Astrocyte (in vitro differentiated cells and primary cell): ENCODE measurements around the gene ZNF136. TPM values are rescaled to one million over a fixed set of nuclear protein-coding genes. Genes with fewer than 3 reads are reported as not detected.

Experiments used
- DNase-seq: peaks from one replicate; pipeline ENCODE4 v3.0.0-alpha.2; 2010; ENCODE audit warnings: low read depth
- FAIRE-seq: peaks from 2 replicates; lab custom pipeline; 2011; peaks lifted over from hg19 to GRCh38; lab: Jason Lieb, UNC
- H2AFZ ChIP-seq: 2 replicates; pipeline ENCODE4 v1.6.0; 2012; ENCODE audit warnings: low read depth, low read length, inconsistent platforms
- H3K27ac ChIP-seq: 2 replicates; pipeline ENCODE4 v1.5.1; 2011; ENCODE audit warnings: low read depth, low read length, inconsistent platforms
- H3K27me3 ChIP-seq: 2 replicates; pipeline ENCODE4 v1.6.0; 2011; ENCODE audit warnings: low read length, inconsistent platforms; ENCODE audit not compliant: insufficient read depth
- H3K36me3 ChIP-seq: 2 replicates; pipeline ENCODE4 v1.5.1; 2011; ENCODE audit warnings: low read length, inconsistent platforms; ENCODE audit not compliant: insufficient read depth
- H3K4me1 ChIP-seq: 2 replicates; pipeline ENCODE4 v1.5.1; 2011; ENCODE audit warnings: low read length, inconsistent platforms; ENCODE audit not compliant: insufficient read depth
- H3K4me2 ChIP-seq: 2 replicates; pipeline ENCODE4 v1.6.0; 2012; ENCODE audit warnings: low read length, inconsistent platforms
- H3K4me3 ChIP-seq: 2 replicates; pipeline ENCODE4 v1.5.1; 2011; ENCODE audit warnings: low read depth, mild to moderate bottlenecking, low read length, inconsistent platforms; ENCODE audit not compliant: insufficient read depth
- H3K79me2 ChIP-seq: 2 replicates; pipeline ENCODE4 v1.6.0; 2012; ENCODE audit warnings: mild to moderate bottlenecking, low read length, inconsistent platforms; ENCODE audit not compliant: insufficient read depth
- H3K9ac ChIP-seq: 2 replicates; pipeline ENCODE4 v1.6.0; 2012; ENCODE audit warnings: mild to moderate bottlenecking, low read length, inconsistent platforms
- H3K9me3 ChIP-seq: 2 replicates; pipeline ENCODE4 v1.5.1; 2012; ENCODE audit warnings: low read depth, mild to moderate bottlenecking, low read length, inconsistent platforms; ENCODE audit not compliant: insufficient read depth
- H4K20me1 ChIP-seq: 2 replicates; pipeline ENCODE4 v1.6.0; 2012; ENCODE audit warnings: low read length, inconsistent platforms; ENCODE audit not compliant: insufficient read depth
- H3K27ac Mint-ChIP-seq: one replicate; pipeline ENCODE4 v1.8.0; 2021; ENCODE audit warnings: mild to moderate bottlenecking, mixed read lengths; ENCODE audit not compliant: unreplicated experiment
- H3K27me3 Mint-ChIP-seq: one replicate; pipeline ENCODE4 v1.8.0; 2021; ENCODE audit warnings: low read depth, mixed read lengths; ENCODE audit not compliant: unreplicated experiment
- H3K36me3 Mint-ChIP-seq: one replicate; pipeline ENCODE4 v1.8.0; 2021; ENCODE audit warnings: low read depth, mixed read lengths; ENCODE audit not compliant: unreplicated experiment
- H3K4me1 Mint-ChIP-seq: one replicate; pipeline ENCODE4 v1.8.0; 2021; ENCODE audit warnings: low read depth, mixed read lengths; ENCODE audit not compliant: unreplicated experiment
- H3K4me3 Mint-ChIP-seq: one replicate; pipeline ENCODE4 v1.8.0; 2021; ENCODE audit warnings: mild to moderate bottlenecking, moderate library complexity, mixed read lengths; ENCODE audit not compliant: unreplicated experiment
- H3K9me3 Mint-ChIP-seq: one replicate; pipeline ENCODE4 v1.8.0; 2021; ENCODE audit warnings: mild to moderate bottlenecking, mixed read lengths; ENCODE audit not compliant: unreplicated experiment
- EZH2 ChIP-seq: IDR thresholded peaks from 2 replicates; pipeline ENCODE4 v1.6.1; 2012; ENCODE audit warnings: mild to moderate bottlenecking, low read length, inconsistent platforms; ENCODE audit not compliant: insufficient read depth
- total RNA-seq: library from RNA; stranded (reverse); gene quantifications from 2 replicates; pipeline ENCODE4 v1.2.1, GENCODE V29; 2021
- TF ChIP-seq, protein P1 (sequence below): IDR thresholded peaks from 2 replicates; pipeline ENCODE4 v1.5.1; 2011; ENCODE audit warnings: low read depth, mild to moderate bottlenecking, inconsistent platforms, low read length, moderate library complexity; ENCODE audit not compliant: insufficient read depth

Gene ZNF136
- total RNA-seq, 1 donor from 2014 or later: 11.1 TPM

GRCh38 chr19:12198136-12198535 is 35.2 kb downstream of the ZNF136 start:
- Mint-ChIP-seq H3K4me3 (no peak overlapping the region), H3K9me3 (peaks cover 49% of the 10 kb centered on the region)

DNA sequence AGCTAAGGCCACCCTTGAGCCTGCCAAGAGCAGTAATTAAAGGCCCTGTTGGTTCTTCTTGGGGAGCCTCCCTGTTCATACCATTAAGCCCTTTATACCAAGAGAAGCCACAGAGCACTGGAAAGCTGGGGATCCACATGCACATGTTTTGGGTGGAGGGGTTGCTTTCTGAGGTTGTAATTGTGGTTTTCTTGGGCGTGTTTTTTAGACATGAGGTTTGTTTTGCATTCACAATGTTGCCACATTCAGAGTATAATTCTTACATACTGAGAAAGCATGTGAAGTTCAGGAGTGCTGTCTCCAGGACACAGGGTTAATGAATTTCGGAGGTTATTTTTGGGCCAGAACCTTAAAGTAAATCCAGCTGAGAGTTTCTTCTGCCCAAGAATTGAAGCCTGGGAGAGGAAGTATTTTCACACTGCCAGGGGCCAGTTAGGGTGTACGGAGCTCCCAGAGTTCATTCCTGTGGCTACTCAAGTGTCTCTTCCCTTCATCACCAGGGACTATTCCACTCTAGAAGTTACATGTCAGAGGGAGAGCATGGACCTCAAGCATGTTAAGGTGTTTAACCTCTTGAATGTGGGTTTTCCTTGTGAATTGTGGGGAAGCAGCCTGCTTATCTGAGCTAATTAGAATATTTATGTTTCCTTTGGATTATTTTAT is 37.0 kb downstream of the ZNF136 start:
- no peak for TF ChIP-seq EZH2
- TF ChIP-seq, protein P1, sequence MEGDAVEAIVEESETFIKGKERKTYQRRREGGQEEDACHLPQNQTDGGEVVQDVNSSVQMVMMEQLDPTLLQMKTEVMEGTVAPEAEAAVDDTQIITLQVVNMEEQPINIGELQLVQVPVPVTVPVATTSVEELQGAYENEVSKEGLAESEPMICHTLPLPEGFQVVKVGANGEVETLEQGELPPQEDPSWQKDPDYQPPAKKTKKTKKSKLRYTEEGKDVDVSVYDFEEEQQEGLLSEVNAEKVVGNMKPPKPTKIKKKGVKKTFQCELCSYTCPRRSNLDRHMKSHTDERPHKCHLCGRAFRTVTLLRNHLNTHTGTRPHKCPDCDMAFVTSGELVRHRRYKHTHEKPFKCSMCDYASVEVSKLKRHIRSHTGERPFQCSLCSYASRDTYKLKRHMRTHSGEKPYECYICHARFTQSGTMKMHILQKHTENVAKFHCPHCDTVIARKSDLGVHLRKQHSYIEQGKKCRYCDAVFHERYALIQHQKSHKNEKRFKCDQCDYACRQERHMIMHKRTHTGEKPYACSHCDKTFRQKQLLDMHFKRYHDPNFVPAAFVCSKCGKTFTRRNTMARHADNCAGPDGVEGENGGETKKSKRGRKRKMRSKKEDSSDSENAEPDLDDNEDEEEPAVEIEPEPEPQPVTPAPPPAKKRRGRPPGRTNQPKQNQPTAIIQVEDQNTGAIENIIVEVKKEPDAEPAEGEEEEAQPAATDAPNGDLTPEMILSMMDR: no peak
- no peak for FAIRE-seq
- H3K4me2 ChIP-seq: no peak overlapping the region
- no peak for DNase-seq
- no peaks in the 10 kb centered on the region for H3K4me1 ChIP-seq
- Mint-ChIP-seq H3K36me3 (peaks cover 41% of the 10 kb centered on the region), H3K9me3 (peaks cover 50% of the 10 kb centered on the region), H3K27me3 (no peaks in the 10 kb centered on the region), H3K27ac (no peak overlapping the region), H3K4me3 (no peak overlapping the region), H3K4me1 (no peaks in the 10 kb centered on the region)
- H3K27ac ChIP-seq: no peak overlapping the region
- H2AFZ ChIP-seq: no peak overlapping the region
- H3K9me3 ChIP-seq: peaks cover 22% of the 10 kb centered on the region
- no peaks in the 10 kb centered on the region for H4K20me1 ChIP-seq
- H3K4me3 ChIP-seq: no peak overlapping the region
- no peak overlapping the region for H3K9ac ChIP-seq
- no peaks in the 10 kb centered on the region for H3K79me2 ChIP-seq
- no peaks in the 10 kb centered on the region for H3K27me3 ChIP-seq
- H3K36me3 ChIP-seq: no peaks in the 10 kb centered on the region

More at GRCh38 chr19:12198136-12198535, 35.2 kb downstream of the ZNF136 start:
- H3K9ac ChIP-seq: no peak overlapping the region
- Mint-ChIP-seq H3K4me1 (no peaks in the 10 kb centered on the region), H3K27ac (no peak overlapping the region), H3K27me3 (no peaks in the 10 kb centered on the region), H3K36me3 (peaks cover 44% of the 10 kb centered on the region)
- H3K4me1 ChIP-seq: no peaks in the 10 kb centered on the region
- no peak for FAIRE-seq
- H2AFZ ChIP-seq: no peak overlapping the region
- no peak overlapping the region for H3K27ac ChIP-seq
- no peak for DNase-seq
- no peaks in the 10 kb centered on the region for H4K20me1 ChIP-seq
- no peaks in the 10 kb centered on the region for H3K27me3 ChIP-seq
- no peaks in the 10 kb centered on the region for H3K79me2 ChIP-seq
- peaks cover 25% of the 10 kb centered on the region for H3K9me3 ChIP-seq
- no peaks in the 10 kb centered on the region for H3K36me3 ChIP-seq
- TF ChIP-seq EZH2: no peak
- TF ChIP-seq, protein P1: no peak
- H3K4me3 ChIP-seq: no peak overlapping the region
- no peak overlapping the region for H3K4me2 ChIP-seq

DNA sequence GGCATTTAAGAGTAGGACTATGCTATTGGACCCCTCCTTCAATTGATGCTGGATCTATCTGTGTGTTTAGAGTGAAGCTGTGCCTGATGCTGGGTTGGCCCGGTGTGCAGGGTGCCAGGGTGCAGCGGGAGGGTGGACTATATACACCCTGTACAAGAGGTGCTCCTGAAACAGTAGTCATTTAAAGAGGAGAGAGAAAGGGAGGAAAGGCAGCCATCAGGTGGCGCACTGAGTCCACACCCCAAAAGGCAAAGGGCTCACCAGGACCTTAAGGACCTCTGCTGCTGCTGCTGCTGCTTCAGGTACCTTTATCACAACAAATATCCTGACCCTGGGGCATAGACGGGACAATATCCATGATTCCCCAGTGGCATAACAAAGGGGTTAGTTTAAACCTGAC is 39.4 kb downstream of the ZNF136 start:
- Mint-ChIP-seq H3K36me3 (peaks cover 41% of the 10 kb centered on the region), H3K4me1 (no peaks in the 10 kb centered on the region), H3K4me3 (no peak overlapping the region), H3K27me3 (no peaks in the 10 kb centered on the region), H3K27ac (no peak overlapping the region), H3K9me3 (peaks cover 50% of the 10 kb centered on the region)
- Histone ChIP-seq H3K4me1 (no peaks in the 10 kb centered on the region), H3K36me3 (no peaks in the 10 kb centered on the region), H3K4me2 (no peak overlapping the region), H2AFZ (no peak overlapping the region), H3K9ac (no peak overlapping the region), H3K79me2 (no peaks in the 10 kb centered on the region), H3K27me3 (no peaks in the 10 kb centered on the region), H3K27ac (no peak overlapping the region), H3K9me3 (peaks cover 13% of the 10 kb centered on the region), H3K4me3 (no peak overlapping the region), H4K20me1 (no peaks in the 10 kb centered on the region)
- TF ChIP-seq EZH2: no peak
- TF ChIP-seq, protein P1: no peak
- FAIRE-seq: no peak
- no peak for DNase-seq
